Pancreas (tissue), 10 donors: ENCODE results near the gene CP. TPM values are rescaled to one million over a fixed set of nuclear protein-coding genes. Genes with fewer than 3 reads are reported as not detected.

ENCODE experiments used
- ATAC-seq, 4 donors: fragments of 200-7000 bp; cut with Tn5 transposase; one replicate each; pipeline versions ENCODE4 v1.8.0 to v1.9.1; 2020; ENCODE audit warnings: mild to moderate bottlenecking in 4 of 4, moderate library complexity in 4 of 4
- DNase-seq, 6 donors: peaks; one replicate each; pipeline ENCODE4 v3.0.0-alpha.2; 2020
- FAIRE-seq: peaks from 2 replicates; lab custom pipeline; 2012; peaks lifted over from hg19 to GRCh38; lab: Jason Lieb, UNC
- H3K27ac ChIP-seq, 4 donors: fragments of 200-600 bp; sonication (generic); 1 replicate in 3 of 4; 2 replicates in 1 of 4; pipeline versions ENCODE4 v1.5.0 to v1.8.0; 2020
- H3K27me3 ChIP-seq, 4 donors: fragments of 200-600 bp; one replicate each; pipeline ENCODE4 v1.8.0; 2021
- H3K36me3 ChIP-seq, 3 donors: fragments of 200-600 bp; sonication (generic) in 1 of 3; one replicate each; pipeline versions ENCODE4 v1.5.0 to v1.8.0; 2020 to 2021
- H3K4me1 ChIP-seq, 3 donors: fragments of 200-600 bp; one replicate each; pipeline ENCODE4 v1.8.0; 2021
- H3K4me3 ChIP-seq, 4 donors: fragments of 200-600 bp; sonication (generic) in 2 of 4; one replicate each; pipeline versions ENCODE4 v1.5.0 to v1.8.0; 2020 to 2021
- H3K9me3 ChIP-seq, 4 donors: fragments of 200-600 bp; one replicate each; pipeline ENCODE4 v1.8.0; 2021
- WGBS, 2 donors: extraction: QIAGEN DNeasy Blood & Tissue Kit; methylation state at CpG; one replicate each; pipeline ENCODE4 v1.1.7; 2013; 5-methylcytosine and 5-hydroxymethylcytosine counted together
- intact Hi-C, 3 donors: fragments of 100-400 bp; cut with DNase I; formaldehyde crosslinking; loops; one replicate each; pipeline versions ENCODE4 v1.11.1 to v1.14.2; 2022
- polyA plus RNA-seq, 2 donors: library from polyadenylated mRNA; stranded (reverse); fragments of 200-250 nt; gene quantifications; one replicate each; pipeline ENCODE4 v1.2.3, GENCODE V29; 2013
- total RNA-seq, 6 donors: library from RNA; stranded (reverse); fragmentation: NEBNext Ultra II Directional in 4 of 6; extraction: Animal tissue kit (Norgen Biotek cat#: 25700) in 4 of 6; gene quantifications; one replicate each; pipeline versions ENCODE4 v1.2.1 to v1.2.4, GENCODE V29; 2021 to 2023
- TF ChIP-seq, protein P1 (sequence below), 4 donors: fragments of 200-600 bp; sonication (generic) in 3 of 4; IDR thresholded peaks; one replicate each; pipeline versions ENCODE4 v1.5.0 to v1.8.0; 2021; ENCODE audit warnings: antibody characterized with exemption in 4 of 4
- donor health status: healthy with polysubstance abuse.
- donor health status: DM: no; HTN: no; CAD: no; lungs with moderate emphysema.
- donor health status: DM: no; HTN: no; CAD: no.
- donor health status: control.
- donor health status: control.
- donor health status: Bipolar disorder and iron deficiency.
- donor health status: DM: yes; HTN: yes; CAD: no.
- donor health status: DM: no; HTN: no; CAD: no.
- donor health status: DM: no; HTN: no; CAD: no.
- donor health status: DM: yes; HTN: yes; CAD: no.

CP gene
- total and polyA plus RNA-seq, 8 donors: 0.60 to 19.6 (median 2.2) TPM

GRCh38 chr3:149152420-149152819 is 69.2 kb downstream of the CP start:
- H3K4me1 ChIP-seq: peaks cover 0 to 3% (median 0%) of the 10 kb centered on the region in 3 donors
- WGBS, 2 donors: 65 to 75% methylated on average over 2 of the region's 2 CpGs
- no peaks in the 10 kb centered on the region for H3K9me3 ChIP-seq
- ATAC-seq: peak in 2 of 4 donors; percentile 29 to 35
- peaks cover 0 to 16% (median 0%) of the 10 kb centered on the region in 3 donors for H3K36me3 ChIP-seq
- H3K4me3 ChIP-seq: no peak overlapping the region
- no peak overlapping the region for H3K27ac ChIP-seq
- no peak for DNase-seq
- intact Hi-C loops: no loop called here
- TF ChIP-seq, protein P1, sequence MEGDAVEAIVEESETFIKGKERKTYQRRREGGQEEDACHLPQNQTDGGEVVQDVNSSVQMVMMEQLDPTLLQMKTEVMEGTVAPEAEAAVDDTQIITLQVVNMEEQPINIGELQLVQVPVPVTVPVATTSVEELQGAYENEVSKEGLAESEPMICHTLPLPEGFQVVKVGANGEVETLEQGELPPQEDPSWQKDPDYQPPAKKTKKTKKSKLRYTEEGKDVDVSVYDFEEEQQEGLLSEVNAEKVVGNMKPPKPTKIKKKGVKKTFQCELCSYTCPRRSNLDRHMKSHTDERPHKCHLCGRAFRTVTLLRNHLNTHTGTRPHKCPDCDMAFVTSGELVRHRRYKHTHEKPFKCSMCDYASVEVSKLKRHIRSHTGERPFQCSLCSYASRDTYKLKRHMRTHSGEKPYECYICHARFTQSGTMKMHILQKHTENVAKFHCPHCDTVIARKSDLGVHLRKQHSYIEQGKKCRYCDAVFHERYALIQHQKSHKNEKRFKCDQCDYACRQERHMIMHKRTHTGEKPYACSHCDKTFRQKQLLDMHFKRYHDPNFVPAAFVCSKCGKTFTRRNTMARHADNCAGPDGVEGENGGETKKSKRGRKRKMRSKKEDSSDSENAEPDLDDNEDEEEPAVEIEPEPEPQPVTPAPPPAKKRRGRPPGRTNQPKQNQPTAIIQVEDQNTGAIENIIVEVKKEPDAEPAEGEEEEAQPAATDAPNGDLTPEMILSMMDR (IDR thresholded peaks at IDR 0.05): no peak
- no peak for FAIRE-seq
- no peaks in the 10 kb centered on the region for H3K27me3 ChIP-seq

DNA sequence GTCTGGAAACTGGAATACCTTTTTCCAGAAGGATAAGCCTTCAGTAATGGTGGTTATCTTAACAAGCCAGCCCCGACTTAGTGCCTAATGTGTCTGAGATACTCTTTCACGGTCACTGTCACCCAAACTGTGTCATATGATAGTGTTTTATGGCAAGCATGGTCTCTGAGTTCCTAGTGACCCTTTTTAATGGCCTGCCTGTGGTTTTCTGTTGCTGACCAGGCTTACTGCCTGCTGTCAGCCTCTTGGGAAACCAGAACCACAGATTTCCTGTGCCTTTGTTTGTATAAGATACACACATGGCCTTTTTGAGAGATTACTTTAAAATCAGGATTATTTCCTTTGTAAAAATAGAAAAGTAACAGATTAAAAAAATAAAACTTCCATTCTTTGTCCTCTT is 69.8 kb downstream of the CP start:
- Histone ChIP-seq H3K4me3 (no peak overlapping the region), H3K9me3 (no peaks in the 10 kb centered on the region), H3K4me1 (peaks cover 0 to 3% (median 0%) of the 10 kb centered on the region in 3 donors), H3K27me3 (no peaks in the 10 kb centered on the region), H3K27ac (no peak overlapping the region), H3K36me3 (peaks cover 0 to 16% (median 0%) of the 10 kb centered on the region in 3 donors)
- DNase-seq: no peak
- no peak for FAIRE-seq
- intact Hi-C loops: no loop called here
- TF ChIP-seq, protein P1 (IDR thresholded peaks at IDR 0.05): no peak
- peak in 2 of 4 donors; percentile 71 to 74 for ATAC-seq
- WGBS, 2 donors: 57 to 64% methylated on average over 2 of the region's 2 CpGs

- Histone ChIP-seq H3K27me3 (no peaks in the 10 kb centered on the region), H3K36me3 (peaks cover 0 to 16% (median 0%) of the 10 kb centered on the region in 3 donors), H3K4me3 (no peak overlapping the region), H3K4me1 (peaks cover 0 to 3% (median 0%) of the 10 kb centered on the region in 3 donors), H3K9me3 (no peaks in the 10 kb centered on the region), H3K27ac (no peak overlapping the region)
- intact Hi-C loops: no loop called here
- TF ChIP-seq, protein P1 (IDR thresholded peaks at IDR 0.05): no peak
- no peak for FAIRE-seq
- WGBS, 2 donors: 98% methylated on average over 6 of the region's 6 CpGs
- no peak for ATAC-seq
- no peak for DNase-seq
Observed at GRCh38 chr3:149150436-149150835, 71.2 kb downstream of the CP start.

GRCh38 chr3:149145974-149146373 is 75.7 kb downstream of the CP start:
- whole genome bisulfite sequencing, 2 donors: 91 to 100% methylated on average over 1 of the region's 1 CpG
- H3K4me1 ChIP-seq: no peaks in the 10 kb centered on the region
- peak overlapping the region in 2 of 4 donors; percentile 22 to 34 for H3K27ac ChIP-seq
- H3K36me3 ChIP-seq: peaks cover 0 to 14% (median 0%) of the 10 kb centered on the region in 3 donors
- no peak overlapping the region for H3K4me3 ChIP-seq
- FAIRE-seq (no peak), ATAC-seq (peak in 3 of 4 donors; percentile 22 to 79 (median 78)), DNase-seq (no peak)
- no peaks in the 10 kb centered on the region for H3K9me3 ChIP-seq
- intact Hi-C loops: no loop called here
- H3K27me3 ChIP-seq: no peaks in the 10 kb centered on the region
- TF ChIP-seq, protein P1 (IDR thresholded peaks at IDR 0.05): no peak

DNA sequence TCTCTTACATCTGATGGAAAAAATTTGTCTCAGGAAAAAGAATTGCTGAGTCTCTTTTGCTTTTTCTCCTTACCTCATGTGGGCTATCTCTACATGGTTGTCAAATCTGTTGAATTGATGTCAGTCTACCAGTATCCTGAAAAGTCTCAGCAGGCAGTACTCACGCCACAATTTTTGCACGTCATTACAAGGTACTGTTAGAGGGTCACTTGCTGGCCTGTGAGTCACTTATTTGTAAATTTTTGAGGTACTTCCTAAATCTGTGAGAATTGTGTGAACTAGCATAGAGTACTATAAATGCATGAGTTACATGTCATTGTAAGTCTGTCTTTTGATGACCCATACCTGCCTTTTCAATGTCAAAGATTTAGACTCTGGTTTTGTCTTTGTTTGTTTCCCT is 76.3 kb downstream of the CP start:
- TF ChIP-seq, protein P1 (IDR thresholded peaks at IDR 0.05): no peak
- no peaks in the 10 kb centered on the region for H3K27me3 ChIP-seq
- FAIRE-seq (no peak), ATAC-seq (peak in 2 of 4 donors; percentile 43 to 74), DNase-seq (no peak)
- peaks cover 0 to 11% (median 0%) of the 10 kb centered on the region in 3 donors for H3K36me3 ChIP-seq
- no peak overlapping the region for H3K4me3 ChIP-seq
- no peaks in the 10 kb centered on the region for H3K9me3 ChIP-seq
- WGBS, 2 donors: 91 to 92% methylated on average over 2 of the region's 2 CpGs
- peak overlapping the region in 2 of 4 donors; percentile 6 to 10 for H3K27ac ChIP-seq
- intact Hi-C loops: no loop called here
- H3K4me1 ChIP-seq: no peaks in the 10 kb centered on the region
